GM19395 (cell line): Measurements from ENCODE around the gene OSBPL3.
"Not testable (repeated sequence)": the region's sequence is repeated elsewhere in the genome, so short reads cannot be mapped to it uniquely, and the experiment has no call there.

Source experiments
- ATAC-seq: cut with Tn5 transposase; IDR thresholded peaks from one replicate; pipeline ENCODE4 v1.9.1; 2021; ENCODE audit warnings: mild to moderate bottlenecking, moderate library complexity; ENCODE audit not compliant: unreplicated experiment

Gene OSBPL3

DNA sequence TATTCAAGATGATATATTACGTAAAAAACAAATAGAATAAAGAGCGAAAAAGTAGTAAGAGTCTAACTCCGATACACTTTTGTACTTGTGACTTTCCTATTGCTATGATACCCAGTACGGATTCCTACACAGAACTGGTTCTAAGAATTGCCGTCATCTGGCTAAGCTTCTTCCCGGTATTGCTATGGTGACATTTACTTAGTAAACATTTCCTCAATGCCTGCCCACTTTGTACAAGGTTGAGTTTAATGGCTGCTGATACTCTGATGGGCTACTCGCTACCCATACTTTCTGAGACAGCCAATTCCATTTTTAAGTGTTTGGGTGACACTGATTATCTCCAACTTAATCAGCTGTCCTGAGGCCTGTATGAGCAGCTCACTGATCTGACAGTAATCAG, 55.6 kb downstream of the OSBPL3 start:
- ATAC-seq: no peak

DNA sequence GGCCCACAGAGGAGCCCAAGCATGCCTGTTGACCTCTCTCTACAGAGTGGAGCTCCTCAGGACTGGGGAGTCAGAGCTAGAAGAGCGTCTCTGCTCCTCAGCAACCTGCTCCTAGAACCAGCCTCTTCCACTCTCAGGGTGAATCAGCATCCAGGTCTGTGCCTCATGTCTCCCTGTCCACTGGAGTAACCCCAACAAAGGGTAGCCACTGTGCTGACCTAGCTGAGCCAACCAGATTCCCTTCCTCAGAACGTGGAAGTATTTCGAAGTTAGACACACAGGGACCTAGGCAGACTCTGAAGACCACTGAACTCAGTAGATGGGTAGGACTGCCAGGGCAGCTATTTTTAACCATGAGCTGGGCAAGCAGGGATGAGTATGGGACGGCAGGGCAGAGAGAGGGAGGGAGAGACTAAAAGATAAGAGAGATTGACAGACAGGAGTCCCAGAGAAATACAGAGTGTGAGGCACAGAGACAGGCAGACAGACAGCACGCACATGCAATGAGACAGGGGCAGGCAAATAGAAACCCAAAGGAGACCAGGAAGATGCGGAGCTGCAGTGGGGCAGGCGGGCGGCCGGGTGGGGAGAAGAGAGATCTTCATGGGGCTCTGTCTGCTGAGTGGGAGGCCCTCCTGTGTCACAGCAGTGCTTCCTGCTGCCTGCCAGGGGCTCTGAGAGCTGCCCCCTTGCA, 56.7 kb downstream of the OSBPL3 start:
- ATAC-seq: no peak

DNA sequence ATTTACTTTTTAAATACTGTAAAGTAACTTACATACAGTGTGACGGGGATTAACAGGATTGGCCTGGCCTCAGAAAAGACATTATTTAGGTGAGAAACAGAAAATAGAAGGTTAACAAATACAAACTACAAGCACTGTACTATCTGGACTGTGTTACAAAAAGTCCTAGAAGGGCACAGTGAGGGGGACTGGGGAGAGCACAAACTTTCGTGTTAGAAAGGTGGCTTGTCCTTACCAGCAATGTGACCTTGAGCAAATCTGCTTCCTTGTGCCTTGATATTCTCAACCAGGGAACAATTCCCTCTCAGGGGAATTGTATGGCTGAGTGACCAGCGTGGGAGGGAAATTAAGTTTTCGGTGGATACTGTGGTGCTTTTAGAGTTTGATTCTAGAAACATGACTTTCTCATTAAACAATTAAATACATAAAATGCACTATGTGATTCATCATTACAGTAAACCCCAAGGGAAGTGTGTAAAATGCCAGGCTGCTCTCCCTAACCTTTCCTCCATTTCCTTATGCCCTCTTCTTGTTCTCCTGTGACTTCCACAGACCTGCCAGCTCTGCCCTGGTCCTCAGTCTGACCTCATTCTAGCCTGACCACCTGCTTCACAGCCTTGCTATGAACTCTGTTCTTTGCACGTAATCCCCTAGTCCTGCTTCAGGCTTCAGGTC, 57.7 kb downstream of the OSBPL3 start:
- ATAC-seq: no peak

DNA sequence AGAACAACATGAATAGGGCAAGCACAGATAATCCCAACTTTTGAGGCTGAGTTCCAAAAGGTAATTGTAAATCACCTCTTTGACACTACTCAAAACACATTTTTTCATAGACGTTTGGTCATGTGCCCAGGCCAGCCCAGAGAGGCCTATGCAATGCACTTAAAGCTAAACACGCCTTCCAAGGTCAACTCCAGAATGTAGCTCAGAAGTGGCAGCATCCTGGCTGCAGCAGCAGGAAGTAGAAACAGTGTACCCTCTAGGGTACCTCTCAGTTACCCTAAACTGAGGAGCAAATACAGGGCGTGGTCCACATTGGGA, 58.7 kb downstream of the OSBPL3 start:
- ATAC-seq: no peak

DNA sequence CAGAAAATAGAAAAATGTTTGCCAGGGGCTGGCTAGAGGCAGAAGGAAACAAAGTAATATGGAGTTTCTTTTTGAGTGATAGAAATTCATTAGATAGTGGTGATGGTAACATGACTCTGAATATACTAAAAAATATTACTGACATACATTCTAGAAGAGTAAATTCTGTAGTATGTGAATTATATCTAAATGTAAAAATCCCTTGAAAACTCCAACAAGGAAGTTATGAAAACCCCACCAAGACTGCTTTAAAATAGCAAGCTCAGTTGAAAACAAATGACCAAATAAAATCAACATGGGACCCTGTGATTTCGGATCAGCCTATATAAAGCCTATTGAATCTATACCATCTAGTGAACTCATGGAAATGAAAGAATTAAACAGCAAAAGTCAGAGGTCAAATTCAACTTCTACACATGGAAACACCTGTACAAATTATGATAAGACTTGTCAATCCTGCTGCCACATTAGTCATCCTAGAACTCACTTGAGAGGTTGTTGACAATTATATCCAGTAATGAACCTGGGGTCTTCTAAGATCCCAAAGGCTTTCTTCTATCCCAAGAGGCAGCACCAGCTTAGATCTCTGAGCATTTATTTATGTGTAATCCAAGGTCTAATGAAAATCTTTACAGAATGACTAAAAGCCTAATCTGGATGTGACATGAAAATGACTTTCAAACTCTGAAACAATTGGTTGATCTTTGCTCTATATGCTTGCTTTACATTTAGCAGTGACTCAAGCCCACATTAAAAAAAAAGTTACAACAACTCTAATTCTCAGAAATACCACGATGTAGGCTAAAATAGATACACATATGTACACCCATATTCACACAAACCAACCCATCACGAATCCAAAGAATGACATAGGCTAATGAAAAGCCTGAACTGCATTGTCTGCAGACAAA, 59.3 kb downstream of the OSBPL3 start:
- ATAC-seq: no peak

DNA sequence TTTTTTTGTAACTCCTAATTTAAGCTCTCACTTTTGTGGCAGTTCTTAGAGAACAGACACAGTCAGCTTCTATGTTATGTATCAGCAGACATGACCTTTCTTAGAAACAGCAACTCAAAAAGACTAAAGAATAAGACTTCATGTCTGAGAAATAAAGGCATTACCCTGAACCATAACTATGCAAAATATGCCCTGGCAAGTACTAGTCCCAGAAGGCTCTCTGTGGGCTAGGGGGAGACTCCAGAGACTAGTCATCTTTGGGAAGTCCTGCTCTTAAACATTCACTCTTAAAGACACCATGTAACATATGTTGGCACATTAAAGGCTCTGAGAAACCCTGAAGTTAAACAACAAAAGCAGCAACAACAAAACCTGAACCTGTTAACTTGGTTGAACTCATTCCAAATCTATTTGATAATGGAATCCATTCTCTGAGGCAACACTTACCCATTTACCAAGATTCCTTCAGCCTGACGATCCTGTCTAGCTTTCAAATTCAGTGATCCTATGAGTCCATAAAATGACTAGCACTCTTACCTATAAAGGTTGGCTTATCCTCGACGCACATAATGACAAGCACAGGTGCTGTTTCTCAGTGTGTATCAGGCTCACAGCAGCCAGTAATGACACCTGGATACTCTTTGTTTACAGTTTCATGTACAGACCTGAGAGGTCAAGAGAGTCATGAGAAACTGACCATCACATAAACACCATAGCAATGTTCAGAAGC, 62.3 kb downstream of the OSBPL3 start:
- peak; percentile 49 for ATAC-seq

DNA sequence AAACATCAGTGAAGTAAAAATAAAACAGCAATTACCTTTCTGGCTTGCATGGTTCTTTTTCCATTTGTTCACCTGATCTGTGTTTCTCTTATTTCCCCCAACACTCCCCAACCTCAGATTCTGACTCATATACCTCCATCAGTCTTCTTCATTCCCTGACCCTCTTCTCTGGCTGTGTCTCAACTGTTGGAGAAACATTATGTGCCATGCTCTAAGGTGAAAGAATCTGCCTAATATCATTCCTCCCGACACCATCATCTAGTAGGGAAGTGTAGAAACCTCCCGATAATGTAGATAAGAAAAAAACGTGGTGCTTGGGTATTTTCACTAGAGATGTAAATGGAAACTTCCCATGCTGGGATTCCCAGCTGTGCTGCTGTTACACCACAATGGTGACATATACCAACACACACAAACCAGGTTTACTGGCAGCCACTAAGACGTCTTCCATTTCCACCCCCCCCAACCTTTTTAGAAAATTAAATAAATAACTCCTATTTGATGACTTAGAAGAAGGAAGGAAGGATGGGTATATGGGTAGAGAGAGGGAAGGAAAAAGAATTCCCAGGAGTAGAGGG, 63.4 kb downstream of the OSBPL3 start:
- no peak for ATAC-seq

DNA sequence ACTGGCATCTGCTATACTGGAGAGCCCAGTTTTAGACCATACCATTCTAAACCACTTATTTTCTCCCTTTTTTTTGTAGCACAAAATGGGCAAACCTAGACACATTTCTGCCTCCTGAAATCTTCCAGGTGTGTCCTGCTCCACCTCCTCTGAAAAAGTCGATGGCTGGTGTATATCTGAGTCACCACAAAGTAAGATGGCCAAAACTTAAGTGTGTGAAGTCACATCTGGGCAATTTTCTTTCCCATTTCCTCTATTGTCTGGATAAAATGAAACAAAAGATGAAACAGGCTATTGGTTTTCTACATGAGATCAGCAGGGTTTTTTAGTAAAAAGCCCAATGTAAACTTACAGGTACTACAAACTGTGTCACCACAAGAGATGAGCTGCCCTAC, 65.5 kb downstream of the OSBPL3 start:
- no peak for ATAC-seq

DNA sequence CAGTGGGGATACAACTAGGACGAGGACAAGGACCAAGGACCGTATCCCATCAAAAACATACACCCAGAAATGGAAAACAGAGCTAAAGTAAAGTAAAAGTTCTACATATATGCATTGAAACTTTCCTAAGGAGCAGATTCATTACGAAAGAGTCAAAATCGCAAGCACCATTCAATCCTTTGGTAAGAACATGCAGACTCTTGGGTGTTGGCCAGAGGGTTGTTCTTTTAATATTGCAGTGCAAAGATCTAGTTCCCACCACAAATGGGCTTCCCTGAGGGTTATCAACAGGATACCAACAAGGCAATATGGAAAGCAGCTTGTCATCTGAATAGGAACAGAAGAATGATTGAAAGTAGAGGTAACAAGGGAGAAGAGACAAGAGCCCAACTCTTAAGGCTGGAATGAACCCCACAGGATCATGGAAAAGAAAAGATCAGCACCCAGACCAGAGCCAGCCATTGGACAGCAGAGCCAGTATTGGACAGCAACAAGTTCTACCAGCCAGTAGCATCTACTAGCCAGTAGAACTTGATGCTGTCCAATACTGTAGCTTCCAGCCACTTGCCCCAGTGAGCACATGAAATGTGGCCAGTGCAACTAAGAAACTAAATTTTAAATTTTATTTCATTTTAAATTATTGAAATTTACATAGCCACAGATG, 66.0 kb downstream of the OSBPL3 start:
- no peak for ATAC-seq

DNA sequence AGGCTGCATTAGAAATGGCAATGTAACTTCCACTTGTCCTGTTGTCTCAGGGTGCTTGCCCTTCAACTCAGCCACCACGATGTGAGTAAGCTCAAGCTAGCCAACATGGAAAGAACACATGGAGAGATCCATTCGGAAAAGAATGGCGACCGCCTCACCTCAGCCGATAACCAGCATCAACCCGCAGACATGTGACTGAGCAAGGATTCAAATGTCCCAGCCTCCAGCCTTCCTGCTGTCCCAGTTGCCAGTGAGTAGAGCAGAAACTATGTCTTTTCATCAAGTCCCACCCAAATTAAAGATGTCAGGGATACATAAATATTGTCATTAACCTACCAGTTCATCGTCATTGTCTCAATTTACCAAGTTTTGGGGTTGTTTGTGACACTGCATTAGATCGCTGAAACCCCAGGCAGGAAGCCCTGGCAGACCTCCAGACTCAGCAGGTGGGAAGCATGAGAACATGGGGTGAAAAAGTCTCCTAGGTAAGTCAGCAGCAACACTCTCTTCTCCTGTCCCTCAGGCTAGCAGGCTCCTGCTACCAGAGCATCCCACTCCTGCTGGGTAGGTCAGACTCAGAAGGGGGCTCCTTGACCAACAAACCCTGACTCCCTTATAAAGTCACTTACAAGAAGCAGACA, 67.0 kb downstream of the OSBPL3 start:
- no peak for ATAC-seq

DNA sequence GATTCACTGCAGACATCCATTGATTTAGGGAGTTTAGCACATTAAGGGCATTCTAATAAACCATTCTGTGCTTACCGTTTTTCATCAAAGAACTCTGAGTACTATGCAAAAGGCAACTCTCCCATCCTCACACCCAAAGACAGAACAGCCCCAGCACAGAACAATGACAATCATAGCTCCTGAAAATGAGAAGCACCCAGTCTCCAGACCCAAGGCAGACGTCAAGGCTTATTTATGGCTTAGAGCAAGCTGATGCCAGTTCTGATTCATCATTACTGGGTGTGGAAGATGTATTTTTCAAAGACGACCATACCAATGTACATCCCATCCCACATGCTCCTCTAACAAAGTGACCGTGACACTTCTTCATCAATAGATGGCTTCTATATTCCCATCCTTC, 67.6 kb downstream of the OSBPL3 start:
- no peak for ATAC-seq

DNA sequence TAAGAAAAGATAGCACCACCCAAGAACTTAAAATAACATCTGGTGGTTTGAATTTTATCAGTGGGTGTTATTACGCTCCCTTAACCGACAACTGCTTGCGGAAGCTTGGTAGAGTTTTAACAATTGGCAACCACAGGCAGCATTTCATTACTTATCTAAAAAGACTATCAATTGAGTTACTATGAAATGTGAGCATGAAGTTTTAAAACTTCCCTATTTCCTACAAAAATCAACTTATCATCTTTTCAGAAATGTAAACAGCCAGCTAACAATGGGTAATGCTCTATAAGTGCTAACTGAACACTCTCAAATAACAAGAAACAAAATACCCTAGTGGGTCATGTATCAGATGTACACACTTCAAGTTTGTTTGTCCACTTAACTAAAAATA, 68.8 kb downstream of the OSBPL3 start:
- peak; percentile 46 for ATAC-seq

DNA sequence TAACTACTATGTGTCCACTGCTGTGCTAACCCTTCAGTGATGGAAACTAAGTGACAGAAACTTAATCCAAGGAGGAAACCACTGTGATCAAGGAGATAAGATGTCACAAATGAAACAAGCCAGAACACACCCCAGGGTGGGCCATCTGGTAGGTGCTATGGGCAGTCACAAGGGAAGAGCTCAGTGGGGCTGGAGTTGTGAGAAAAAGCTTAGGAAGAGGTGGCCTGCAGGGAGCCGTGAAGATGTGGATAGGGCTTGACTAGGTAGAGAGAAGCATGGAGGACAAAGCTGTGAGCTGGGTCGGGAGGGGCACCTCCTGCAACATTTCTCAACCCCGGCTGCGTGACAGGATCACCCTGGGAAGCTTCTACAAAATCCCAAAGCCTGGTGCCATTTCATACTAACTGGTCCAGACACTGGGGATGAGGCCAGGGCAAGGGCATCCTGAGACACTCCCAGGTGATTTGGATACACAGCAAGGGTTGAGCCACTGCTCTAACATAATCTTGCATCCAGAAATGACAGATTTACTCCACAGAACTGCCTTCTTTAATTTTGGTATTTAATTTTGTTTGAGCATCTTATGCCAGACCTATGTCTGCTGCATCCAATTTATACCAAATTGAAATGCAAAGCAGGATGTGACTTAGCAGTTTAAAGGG, 69.3 kb downstream of the OSBPL3 start:
- no peak for ATAC-seq

DNA sequence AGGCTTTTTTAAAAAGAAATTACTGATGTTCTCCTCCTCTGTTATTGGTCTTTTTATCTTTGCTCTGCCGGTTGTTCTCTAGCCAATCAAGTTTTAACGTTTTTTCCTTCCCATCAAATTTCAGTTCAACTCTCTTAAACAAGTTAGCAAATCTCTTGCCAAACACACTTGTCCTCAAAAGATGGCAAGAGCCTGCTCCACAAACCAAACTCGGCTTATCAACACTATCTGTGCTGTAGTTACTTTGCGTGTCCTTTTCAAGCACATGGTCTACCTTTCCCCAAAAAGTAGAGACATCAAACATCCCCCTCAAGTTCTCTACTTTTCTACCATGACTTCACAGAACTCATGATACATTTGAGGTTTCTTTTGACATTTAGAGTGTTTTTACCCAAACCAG, 71.3 kb downstream of the OSBPL3 start:
- no peak for ATAC-seq

DNA sequence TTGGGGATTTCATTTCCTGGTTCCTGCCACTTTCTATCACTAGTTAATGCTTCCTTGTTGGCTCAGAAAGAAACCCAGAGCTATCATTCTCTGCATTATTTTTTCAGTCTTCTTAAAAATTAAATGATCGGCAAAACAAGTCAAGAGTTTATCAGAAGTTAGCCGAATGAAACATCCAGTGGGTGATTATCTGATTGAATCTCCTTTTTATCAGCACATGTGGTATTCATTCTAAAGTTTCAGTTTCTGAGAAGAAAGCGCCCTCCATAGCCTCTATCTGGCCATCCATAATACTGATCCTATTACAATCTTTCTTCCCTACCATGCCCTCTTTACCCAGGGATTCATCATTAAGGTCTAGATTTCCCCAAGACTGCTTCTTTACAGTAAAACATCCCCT, 71.8 kb downstream of the OSBPL3 start:
- no peak for ATAC-seq

DNA sequence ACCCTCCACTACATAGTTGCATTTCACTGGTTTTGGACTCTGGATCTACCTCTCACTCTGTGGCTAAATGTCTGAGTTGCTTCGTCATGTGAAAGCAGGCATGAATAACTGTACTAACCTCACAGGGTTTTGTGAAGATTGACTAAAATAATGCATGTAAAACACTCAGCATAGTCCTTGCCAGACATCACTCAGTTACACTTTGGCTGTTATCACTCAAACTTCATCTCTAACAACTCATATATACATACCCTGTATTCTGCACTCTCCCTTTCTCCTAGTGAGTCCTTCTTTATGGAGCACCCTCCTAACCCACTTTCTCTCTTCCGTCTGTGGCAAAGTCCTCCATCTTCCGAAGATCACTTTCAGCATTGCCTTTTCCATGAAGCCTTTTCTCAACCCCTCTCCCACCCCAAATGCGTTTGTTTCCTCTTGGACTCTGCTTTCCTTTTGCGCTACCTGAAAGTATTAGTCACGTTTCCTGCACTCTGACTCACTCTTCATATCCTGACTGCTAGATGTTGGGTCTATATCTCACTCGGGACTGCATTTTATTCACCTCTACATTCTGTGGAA, 72.6 kb downstream of the OSBPL3 start:
- peak; percentile 77 for ATAC-seq

DNA sequence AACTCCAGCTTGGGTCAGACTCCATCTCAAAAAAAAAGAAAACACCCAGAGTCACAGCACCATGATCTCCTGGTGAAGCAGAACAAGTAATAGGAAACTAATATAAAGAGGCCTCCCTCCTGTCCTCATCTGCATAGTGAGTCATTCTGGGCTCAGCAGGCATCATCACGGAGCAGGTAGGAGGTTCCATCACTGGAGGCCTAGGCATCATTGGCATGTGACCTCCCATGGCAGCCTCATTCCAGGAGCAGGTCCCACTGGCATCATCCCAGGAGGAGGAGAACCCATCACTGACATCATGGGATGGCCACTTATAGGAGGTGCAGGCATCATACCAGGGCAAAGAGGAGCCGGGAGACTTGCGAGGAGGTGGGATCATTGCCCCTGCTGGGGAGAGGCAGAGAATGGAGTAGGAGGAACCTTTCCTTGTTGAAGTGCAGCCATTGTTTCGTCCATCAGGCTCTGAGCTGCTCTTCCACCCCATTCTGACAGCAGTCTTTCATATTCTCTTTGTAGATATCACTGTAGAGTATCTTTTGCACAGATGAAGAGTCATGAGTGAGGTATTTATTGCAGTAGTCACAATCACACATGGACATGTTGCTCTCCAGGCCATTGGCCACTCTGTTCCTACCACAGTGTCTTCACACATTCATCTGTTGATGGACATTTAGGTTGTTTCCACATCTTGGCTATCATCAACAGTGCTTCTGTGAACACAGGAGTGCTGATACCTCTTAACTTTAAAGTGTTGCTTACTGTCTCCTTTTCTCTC, 73.8 kb downstream of the OSBPL3 start:
- no peak for ATAC-seq

DNA sequence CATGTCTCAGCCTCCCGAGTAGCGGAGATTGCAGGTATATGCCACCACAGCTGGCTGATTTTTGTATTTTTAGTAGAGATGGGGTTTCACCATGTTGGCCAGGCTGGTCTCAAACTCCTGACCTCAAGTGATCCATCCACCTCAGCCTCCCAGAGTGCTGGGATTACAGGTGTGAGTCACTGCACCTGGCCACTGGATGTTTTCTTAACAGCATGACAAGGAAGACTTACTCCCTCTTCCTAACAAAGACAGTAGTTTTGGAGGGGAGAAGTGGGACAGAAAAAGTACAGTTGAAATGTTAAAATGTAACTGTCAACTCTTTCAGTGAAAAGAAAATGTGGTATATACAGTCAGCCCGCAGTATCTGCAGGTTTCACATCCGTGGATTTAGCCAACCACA, 76.0 kb downstream of the OSBPL3 start:
- not testable (repeated sequence) for ATAC-seq
